ENCODE data around the gene HMGB2. TPM values are rescaled to one million over a fixed set of nuclear protein-coding genes. Genes with fewer than 3 reads are reported as not detected.

HMGB2 gene
- total and polyA plus RNA-seq, 2 of the 8 experiments (the other 6 are each of a cell fraction or from before 2014, with no cell fraction given), result 54.7 to 218 TPM

GRCh38 chr4:173307778-173308177 lies 26.4 kb downstream of the HMGB2 start (continued):
- TF ChIP-seq CHD7 (IDR thresholded peaks at IDR 0.05; ENCODE audit: insufficient replicate concordance, low read length) (no peak), SP2 (IDR thresholded peaks at IDR 0.05; ENCODE audit: low read length) (no peak), SAP30 (IDR thresholded peaks at IDR 0.05; ENCODE audit: insufficient read depth, insufficient replicate concordance, low read length) (no peak), PHF8 (conservative IDR thresholded peaks at IDR 0.05; ENCODE audit: low read depth, low read length) (no peak), NANOG (IDR thresholded peaks at IDR 0.05; ENCODE audit: insufficient read depth, low read depth, low read length, poor library complexity, severe bottlenecking) (no peak), CTCF (IDR thresholded peaks at IDR 0.05; ENCODE audit: control extremely low read depth in 1 of 3, insufficient read depth in 1 of 3, low read depth in 1 of 3, low read length in 3 of 3) (peak in 2 of 3 experiments; percentile 4 to 14; a peak in 2 of 4 replicates)
